IMR-90 (cell line): ENCODE data around the gene SMIM14. TPM values are rescaled to one million over a fixed set of nuclear protein-coding genes. Genes with fewer than 3 reads are reported as not detected.

ENCODE experiments used
- ATAC-seq: fragments of 200-7000 bp; cut with Tn5 transposase; 2 replicates; pipeline ENCODE4 v1.9.1; 2020; ENCODE audit warnings: low read depth, mild to moderate bottlenecking, moderate library complexity
- BruUV-seq: library from RNA; stranded (reverse); fragments of 400-500 nt; replicated peaks from 2 replicates; lab custom pipeline; 2021; lab: Mats Ljungman, UMichigan
- CTCF ChIA-PET: fragments of 300-600 bp; formaldehyde crosslinking; extraction: SDS; loops from one replicate; lab custom pipeline; 2021; ENCODE audit warnings: antibody characterized with exemption; lab: Yijun Ruan, JAX
- POLR2A ChIA-PET: fragments of 300-600 bp; sonication (Branson Sonifier 250); formaldehyde crosslinking; loops from one replicate; lab custom pipeline; 2022; ENCODE audit warnings: antibody characterized with exemption; ENCODE audit not compliant: unreplicated experiment; lab: Charles Lee
- DNase-seq: peaks from one replicate; pipeline ENCODE4 v3.0.0; 2013
- H2AFZ ChIP-seq: replicated peaks from 2 replicates; pipeline ENCODE3; 2013; ENCODE audit warnings: low read length, mild to moderate bottlenecking; ENCODE audit not compliant: poor library complexity
- H2AK5ac ChIP-seq: 2 replicates; pipeline ENCODE4 v1.6.1; 2013; ENCODE audit warnings: low read depth, low read length, inconsistent platforms
- H2AK9ac ChIP-seq: replicated peaks from 2 replicates; pipeline ENCODE3; 2013; ENCODE audit warnings: mild to moderate bottlenecking, low read depth, low read length, moderate library complexity; ENCODE audit not compliant: poor library complexity
- H2BK120ac ChIP-seq: 2 replicates; pipeline ENCODE4 v1.6.1; 2013; ENCODE audit warnings: low read depth, low read length, inconsistent platforms
- H2BK15ac ChIP-seq: 3 replicates; pipeline ENCODE4 v1.6.1; 2013; ENCODE audit warnings: low read depth, low read length, inconsistent platforms
- H2BK20ac ChIP-seq: 2 replicates; pipeline ENCODE4 v1.6.1; 2013; ENCODE audit warnings: low read depth, mild to moderate bottlenecking, inconsistent platforms, low read length, moderate library complexity
- H2BK5ac ChIP-seq: 2 replicates; pipeline ENCODE4 v1.6.1; 2013; ENCODE audit warnings: mild to moderate bottlenecking, low read depth, low read length, inconsistent platforms; ENCODE audit not compliant: poor library complexity, severe bottlenecking
- H3K14ac ChIP-seq: replicated peaks from 2 replicates; pipeline ENCODE4 v1.6.1; 2013; ENCODE audit warnings: low read depth, low read length, inconsistent platforms
- H3K18ac ChIP-seq: 2 replicates; pipeline ENCODE4 v1.6.1; 2013; ENCODE audit warnings: low read depth, low read length, control low read depth
- H3K23ac ChIP-seq: 2 replicates; pipeline ENCODE4 v1.6.1; 2013; ENCODE audit warnings: low read depth, low read length, inconsistent platforms
- H3K27ac ChIP-seq: 2 replicates; pipeline ENCODE4 v1.5.1; 2013; ENCODE audit warnings: mild to moderate bottlenecking, control low read depth, low read length; ENCODE audit not compliant: insufficient read depth
- H3K27me3 ChIP-seq: 2 replicates; pipeline ENCODE4 v1.6.1; 2013; ENCODE audit warnings: low read length; ENCODE audit not compliant: control insufficient read depth, insufficient read depth
- H3K36me3 ChIP-seq: 2 replicates; pipeline ENCODE4 v1.6.1; 2013; ENCODE audit warnings: low read length, mixed read lengths; ENCODE audit not compliant: control insufficient read depth, insufficient read depth
- H3K4ac ChIP-seq: 2 replicates; pipeline ENCODE4 v1.6.1; 2013; ENCODE audit warnings: low read depth, low read length, inconsistent platforms
- H3K4me1 ChIP-seq: 2 replicates; pipeline ENCODE4 v1.6.1; 2013; ENCODE audit warnings: low read length, mixed read lengths; ENCODE audit not compliant: control insufficient read depth, insufficient read depth
- H3K4me2 ChIP-seq: 2 replicates; pipeline ENCODE4 v1.6.1; 2013; ENCODE audit warnings: low read depth, mild to moderate bottlenecking, control low read depth, low read length, moderate library complexity
- H3K4me3 ChIP-seq: 2 replicates; pipeline ENCODE4 v1.5.1; 2013; ENCODE audit warnings: low read depth, mild to moderate bottlenecking, control low read depth, low read length, moderate library complexity; ENCODE audit not compliant: insufficient read depth
- H3K56ac ChIP-seq: 2 replicates; pipeline ENCODE4 v1.6.1; 2013; ENCODE audit warnings: low read length, inconsistent platforms; ENCODE audit not compliant: insufficient read depth; ENCODE audit errors: extremely low read depth
- H3K79me1 ChIP-seq, 2 experiments: 2 replicates each; pipeline ENCODE4 v1.6.1; 2013; ENCODE audit warnings: low read length in 2 of 2, inconsistent platforms in 1 of 2, low read depth in 1 of 2
- H3K9ac ChIP-seq: 2 replicates; pipeline ENCODE4 v1.6.1; 2013; ENCODE audit warnings: low read depth, low read length, control low read depth
- H3K9me1 ChIP-seq: 2 replicates; pipeline ENCODE4 v1.6.1; 2013; ENCODE audit warnings: low read length, inconsistent platforms; ENCODE audit not compliant: insufficient read depth
- H3K9me3 ChIP-seq: 2 replicates; pipeline ENCODE4 v1.6.1; 2013; ENCODE audit warnings: low read length; ENCODE audit not compliant: control insufficient read depth, insufficient read depth
- H4K20me1 ChIP-seq: 2 replicates; pipeline ENCODE4 v1.6.1; 2013; ENCODE audit warnings: low read length, inconsistent platforms; ENCODE audit not compliant: insufficient read depth
- H4K5ac ChIP-seq: 2 replicates; pipeline ENCODE4 v1.6.1; 2013; ENCODE audit warnings: mild to moderate bottlenecking, low read depth, low read length, control low read depth
- H4K8ac ChIP-seq, 2 experiments: 2 replicates each; pipeline ENCODE4 v1.6.1; 2013; ENCODE audit warnings: low read depth in 2 of 2, low read length in 2 of 2, control low read depth in 1 of 2, inconsistent platforms in 1 of 2
- H4K91ac ChIP-seq: 2 replicates; pipeline ENCODE4 v1.6.1; 2013; ENCODE audit warnings: low read depth, low read length, inconsistent platforms; ENCODE audit not compliant: insufficient read depth
- BHLHE40 ChIP-seq: fragments of 150-350 bp; IDR thresholded peaks from 2 replicates; pipeline ENCODE4 v1.6.1; 2016; ENCODE audit warnings: mild to moderate bottlenecking, low read depth, low read length
- CEBPB ChIP-seq: IDR thresholded peaks from 2 replicates; pipeline ENCODE4 v1.6.1; 2012; ENCODE audit warnings: low read depth, low read length, improper control_type of control experiment
- CHD1 ChIP-seq: IDR thresholded peaks from 2 replicates; pipeline ENCODE4 v1.6.1; 2012; ENCODE audit warnings: low read depth, low read length, improper control_type of control experiment
- MAFK ChIP-seq: IDR thresholded peaks from 2 replicates; pipeline ENCODE4 v1.6.1; 2012; ENCODE audit warnings: low read depth, low read length, improper control_type of control experiment
- MAZ ChIP-seq: IDR thresholded peaks from 2 replicates; pipeline ENCODE4 v1.6.1; 2012; ENCODE audit warnings: low read depth, mild to moderate bottlenecking, low read length, improper control_type of control experiment, moderate library complexity, borderline replicate concordance
- MXI1 ChIP-seq: IDR thresholded peaks from 2 replicates; pipeline ENCODE4 v1.6.1; 2012; ENCODE audit warnings: low read depth, mild to moderate bottlenecking, low read length, moderate library complexity, borderline replicate concordance
- NFE2L2 ChIP-seq: fragments of 150-350 bp; IDR thresholded peaks from 2 replicates; pipeline ENCODE4 v1.6.1; 2016; ENCODE audit warnings: low read depth, mild to moderate bottlenecking, low read length
- POLR2A ChIP-seq: IDR thresholded peaks from 2 replicates; pipeline ENCODE4 v1.6.1; 2012; ENCODE audit warnings: mild to moderate bottlenecking, low read depth, low read length
- RAD21 ChIP-seq: IDR thresholded peaks from 2 replicates; pipeline ENCODE4 v1.6.1; 2012; ENCODE audit warnings: low read length, improper control_type of control experiment
- RFX5 ChIP-seq: IDR thresholded peaks from 2 replicates; pipeline ENCODE4 v1.8.0; 2012; ENCODE audit warnings: low read depth, mild to moderate bottlenecking, low read length, moderate library complexity
- WGBS, 2 experiments: methylation state at CpG; one replicate each; pipeline versions ENCODE4 v1.1.5 to v1.1.7; 2013; ENCODE audit warnings: missing lambda C conversion rate in 2 of 2; ENCODE audit not compliant: insufficient read length in 1 of 2; ENCODE audit errors: extremely low coverage in 2 of 2; 5-methylcytosine and 5-hydroxymethylcytosine counted together
- dilution Hi-C: fragments of 300-500 bp; cut with HindIII; formaldehyde crosslinking; loops from one replicate; pipeline ENCODE4 v1.14.3; 2018; ENCODE audit warnings: low sequenced_read_pairs; ENCODE audit not compliant: unreplicated experiment
- in situ Hi-C: fragments of 300-500 bp; cut with MboI; formaldehyde crosslinking; loops from 3 replicates; pipeline ENCODE4 v1.14.3; 2019; ENCODE audit warnings: low sequenced_read_pairs, inconsistent platforms, mixed read lengths
- intact Hi-C: fragments of 100-400 bp; cut with micrococcal nuclease; formaldehyde crosslinking; loops from 2 replicates; pipeline ENCODE4 v1.10.0; 2022
- polyA plus RNA-seq, 3 experiments: library from polyadenylated mRNA; depleted of rRNA; stranded (reverse); fragments of >200 nt; gene quantifications; 2 replicates each; pipeline ENCODE4 v1.2.3, GENCODE V29; 2012; ENCODE audit warnings: low replicate concordance in 1 of 3
- total RNA-seq: library from RNA; depleted of rRNA; stranded (reverse); fragments of >200 nt; gene quantifications from 2 replicates; pipeline ENCODE4 v1.2.3, GENCODE V29; 2012
- TF ChIP-seq, protein P1 (sequence below): fragments of 150-350 bp; IDR thresholded peaks from 2 replicates; pipeline ENCODE4 v1.6.1; 2016; ENCODE audit warnings: low read depth, mild to moderate bottlenecking, low read length, moderate library complexity, borderline replicate concordance
- TF ChIP-seq, protein P2 (sequence below): fragments of 150-350 bp; IDR thresholded peaks from 2 replicates; pipeline ENCODE4 v1.6.1; 2017; ENCODE audit warnings: mild to moderate bottlenecking, antibody characterized with exemption, low read length, low read depth

Gene SMIM14
- total and polyA plus RNA-seq, 2 of the 4 experiments (the other 2 are of a cell fraction) = 15.6 to 20.9 TPM

DNA sequence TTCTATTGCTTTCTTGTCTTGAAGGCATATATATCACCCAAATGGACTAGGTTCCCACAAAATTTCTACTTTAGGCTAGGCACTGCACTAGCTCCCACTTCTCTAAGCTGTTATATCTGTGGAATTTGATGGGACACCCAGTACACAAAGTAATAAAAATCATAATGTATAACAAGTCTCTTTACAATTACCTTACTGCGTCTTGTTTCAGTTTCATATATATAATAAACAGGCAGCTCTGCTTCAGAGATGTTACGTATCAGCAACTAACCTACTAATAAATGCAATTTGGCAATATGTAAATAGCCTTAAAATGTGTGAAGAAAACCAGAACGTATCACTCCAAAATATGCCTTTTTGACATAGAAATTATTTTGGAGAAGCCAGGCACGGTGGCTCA, 69.5 kb downstream of the SMIM14 start:
- no peak overlapping the region for H4K5ac ChIP-seq
- no peak overlapping the region for H2BK20ac ChIP-seq
- BruUV-seq = no TSS peak
- no peak overlapping the region for H2AFZ ChIP-seq
- H3K14ac ChIP-seq = no peak overlapping the region
- no peak overlapping the region for H2AK9ac ChIP-seq
- WGBS, 2 experiments = 100% methylated on average over 1 of the region's 4 CpGs; no CpG with 5 or more reads in 1 of the 2 experiments
- peaks cover 3 to 4% of the 10 kb centered on the region in 2 experiments; a peak in 3 of 4 replicates for H3K79me1 ChIP-seq
- in situ Hi-C loops (no loop called here), intact Hi-C loops (no loop called here), dilution Hi-C loops (no loop called here)
- no peak overlapping the region for H3K4ac ChIP-seq
- no peak overlapping the region for H4K8ac ChIP-seq
- no peak overlapping the region for H3K18ac ChIP-seq
- no peaks in the 10 kb centered on the region for H4K20me1 ChIP-seq
- no peak overlapping the region for H2BK15ac ChIP-seq
- no peak overlapping the region for H2AK5ac ChIP-seq
- CTCF ChIA-PET = interaction anchor here (1.6 kb wide), 1 partner anchor 11 kb away, joined by 5 read pairs; no protein-coding TSS in a partner anchor
- H4K91ac ChIP-seq = no peak overlapping the region
- no peak overlapping the region for H3K23ac ChIP-seq
- H2BK120ac ChIP-seq = no peak overlapping the region
- H3K36me3 ChIP-seq = peaks cover 9% of the 10 kb centered on the region
- no peak overlapping the region for H3K56ac ChIP-seq
- H3K9me3 ChIP-seq = peaks cover 2% of the 10 kb centered on the region; the same call in 1 of the 2 replicates
- H2BK5ac ChIP-seq = no peak overlapping the region
- peaks cover 6% of the 10 kb centered on the region for H3K4me1 ChIP-seq
- H3K4me2 ChIP-seq = no peak overlapping the region
- no peaks in the 10 kb centered on the region for H3K27me3 ChIP-seq
- peaks cover 3% of the 10 kb centered on the region; the same call in 1 of the 2 replicates for H3K9me1 ChIP-seq
- no peak overlapping the region for H3K27ac ChIP-seq
- DNase-seq (no peak), ATAC-seq (no peak)
- no peak overlapping the region for H3K4me3 ChIP-seq
- POLR2A ChIA-PET = interaction anchor here (0.7 to 1.0 kb wide), 2 partner anchors 16 to 42 kb away, joined by 3 to 8 read pairs; partner anchors contain the start of gene UGDH
- no peak overlapping the region for H3K9ac ChIP-seq
- TF ChIP-seq, protein P1, sequence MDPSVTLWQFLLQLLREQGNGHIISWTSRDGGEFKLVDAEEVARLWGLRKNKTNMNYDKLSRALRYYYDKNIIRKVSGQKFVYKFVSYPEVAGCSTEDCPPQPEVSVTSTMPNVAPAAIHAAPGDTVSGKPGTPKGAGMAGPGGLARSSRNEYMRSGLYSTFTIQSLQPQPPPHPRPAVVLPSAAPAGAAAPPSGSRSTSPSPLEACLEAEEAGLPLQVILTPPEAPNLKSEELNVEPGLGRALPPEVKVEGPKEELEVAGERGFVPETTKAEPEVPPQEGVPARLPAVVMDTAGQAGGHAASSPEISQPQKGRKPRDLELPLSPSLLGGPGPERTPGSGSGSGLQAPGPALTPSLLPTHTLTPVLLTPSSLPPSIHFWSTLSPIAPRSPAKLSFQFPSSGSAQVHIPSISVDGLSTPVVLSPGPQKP = no peak
- TF ChIP-seq, protein P2, sequence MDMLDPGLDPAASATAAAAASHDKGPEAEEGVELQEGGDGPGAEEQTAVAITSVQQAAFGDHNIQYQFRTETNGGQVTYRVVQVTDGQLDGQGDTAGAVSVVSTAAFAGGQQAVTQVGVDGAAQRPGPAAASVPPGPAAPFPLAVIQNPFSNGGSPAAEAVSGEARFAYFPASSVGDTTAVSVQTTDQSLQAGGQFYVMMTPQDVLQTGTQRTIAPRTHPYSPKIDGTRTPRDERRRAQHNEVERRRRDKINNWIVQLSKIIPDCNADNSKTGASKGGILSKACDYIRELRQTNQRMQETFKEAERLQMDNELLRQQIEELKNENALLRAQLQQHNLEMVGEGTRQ = no peak
- TF ChIP-seq NFE2L2 (no peak), MAFK (no peak), MXI1 (no peak), MAZ (no peak), CEBPB (no peak), CHD1 (no peak), BHLHE40 (no peak), RFX5 (no peak), RAD21 (no peak), POLR2A (no peak)
